Naive thymus-derived CD8-positive, alpha-beta T cell (primary cell): ENCODE data around the gene ZBTB14. TPM values are rescaled to one million over a fixed set of nuclear protein-coding genes. Genes with fewer than 3 reads are reported as not detected.

ENCODE experiments used
- ATAC-seq, 2 donors: fragments of 150-1000 bp; cut with Tn5 transposase in 1 of 2; sonication (Bioruptor Pico), chemical (Tn5 transposase) in 1 of 2; 1 replicate in 1 of 2; 2 replicates in 1 of 2; pipeline ENCODE4 v1.10.0; 2021; ENCODE audit warnings: mild to moderate bottlenecking in 2 of 2, moderate library complexity in 2 of 2
- POLR2A ChIA-PET: fragments of 350-600 bp; sonication (Branson Sonifier 250); formaldehyde crosslinking; loops from one replicate; lab custom pipeline; 2021; ENCODE audit warnings: antibody characterized with exemption; lab: Charles Lee
- DNase-seq, 10 donors: peaks; one replicate each; pipeline versions ENCODE4 v3.0.0 to v3.0.0-alpha.2; 2020 to 2022
- H3K27ac Mint-ChIP-seq, 10 donors: one replicate each; pipeline ENCODE4 v1.8.0; 2020 to 2022; ENCODE audit warnings: mild to moderate bottlenecking in 10 of 10, mixed read lengths in 10 of 10, moderate library complexity in 4 of 10, inconsistent platforms in 1 of 10
- H3K27me3 Mint-ChIP-seq, 5 donors: one replicate each; pipeline ENCODE4 v1.8.0; 2021 to 2022; ENCODE audit warnings: mixed read lengths in 5 of 5
- H3K36me3 Mint-ChIP-seq, 3 donors: one replicate each; pipeline ENCODE4 v1.8.0; 2020 to 2022; ENCODE audit warnings: mixed read lengths in 3 of 3, mild to moderate bottlenecking in 2 of 3, inconsistent platforms in 1 of 3
- H3K4me1 Mint-ChIP-seq, 4 donors: one replicate each; pipeline ENCODE4 v1.8.0; 2021 to 2022; ENCODE audit warnings: mixed read lengths in 4 of 4
- H3K4me3 Mint-ChIP-seq, 10 donors: one replicate each; pipeline ENCODE4 v1.8.0; 2020 to 2022; ENCODE audit warnings: mild to moderate bottlenecking in 10 of 10, mixed read lengths in 10 of 10, moderate library complexity in 6 of 10, inconsistent platforms in 1 of 10
- H3K9me3 Mint-ChIP-seq, 9 donors: one replicate each; pipeline ENCODE4 v1.8.0; 2020 to 2022; ENCODE audit warnings: mixed read lengths in 9 of 9, mild to moderate bottlenecking in 3 of 9, inconsistent platforms in 1 of 9, moderate library complexity in 1 of 9
- polyA plus RNA-seq, 3 donors: library from polyadenylated mRNA; unstranded; fragments of 300-500 nt; fragmentation: Illumina TruSeq; gene quantifications; one replicate each; pipeline ENCODE4 v1.2.3, GENCODE V29; 2021
- total RNA-seq, 8 experiments: library from RNA in 2 of 8; stranded (reverse) in 2 of 8; gene quantifications; one replicate each; pipeline ENCODE4 v1.2.3 and lab custom pipeline; 2021 to 2026

The ZBTB14 gene, protein sequence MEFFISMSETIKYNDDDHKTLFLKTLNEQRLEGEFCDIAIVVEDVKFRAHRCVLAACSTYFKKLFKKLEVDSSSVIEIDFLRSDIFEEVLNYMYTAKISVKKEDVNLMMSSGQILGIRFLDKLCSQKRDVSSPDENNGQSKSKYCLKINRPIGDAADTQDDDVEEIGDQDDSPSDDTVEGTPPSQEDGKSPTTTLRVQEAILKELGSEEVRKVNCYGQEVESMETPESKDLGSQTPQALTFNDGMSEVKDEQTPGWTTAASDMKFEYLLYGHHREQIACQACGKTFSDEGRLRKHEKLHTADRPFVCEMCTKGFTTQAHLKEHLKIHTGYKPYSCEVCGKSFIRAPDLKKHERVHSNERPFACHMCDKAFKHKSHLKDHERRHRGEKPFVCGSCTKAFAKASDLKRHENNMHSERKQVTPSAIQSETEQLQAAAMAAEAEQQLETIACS
- total RNA-seq: 10 to 100 TPM; 42.7 to 48.7 TPM
- 10 to 100 TPM; 14.6 to 19.2 (median 18.4) TPM for polyA plus RNA-seq
- 31.7 to 97.2 (median 41.3) reads per million in 6 experiments for total RNA-seq (lab: John Stamatoyannopoulos, UW)

DNA sequence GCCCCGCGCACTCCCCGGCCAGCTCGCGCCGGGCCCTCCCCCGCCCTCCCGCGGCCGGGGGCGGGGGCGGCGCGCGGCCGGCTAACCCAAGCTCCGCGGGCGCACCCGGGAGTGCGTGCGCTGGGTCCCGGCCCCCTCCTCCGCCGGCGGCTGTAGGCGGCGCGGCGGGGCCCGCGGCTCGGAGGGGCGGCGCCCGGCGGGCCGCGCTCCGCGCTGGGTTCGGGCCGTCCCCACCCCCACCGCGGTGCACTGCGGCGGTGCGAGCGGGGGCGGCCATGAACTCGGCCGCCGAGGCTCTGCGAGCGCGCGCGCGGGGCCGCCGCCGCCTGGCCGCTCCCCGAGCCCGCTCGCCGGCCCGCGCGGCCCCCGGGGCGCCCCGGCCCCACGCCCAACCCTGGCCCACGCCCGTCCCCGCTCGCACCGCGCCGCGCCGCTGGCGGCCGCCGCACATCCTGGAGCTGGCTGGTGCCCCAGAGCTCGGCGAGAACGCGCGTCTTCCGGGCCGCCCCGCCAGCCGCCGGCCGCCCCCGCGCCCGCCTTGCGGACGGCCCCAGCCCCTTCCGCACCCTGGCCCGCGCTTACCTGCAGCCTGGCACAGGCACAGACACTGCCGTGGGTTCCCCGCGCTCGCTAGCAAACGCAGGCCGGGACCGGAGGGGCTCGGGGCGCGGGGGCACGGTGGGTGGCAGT is at the start of gene ZBTB14:
ZBTB14 (minus strand) TSS at position 496 of the 690 bp plus-strand sequence. CDS start 2,480 bp downstream, outside the sequence.
- H3K27ac Mint-ChIP-seq: peak within 1 kb of the TSS; percentile 96 to 99 (median 98)
- POLR2A ChIA-PET: interaction anchor here (0.9 to 6.1 kb wide), 23 partner anchors 10 to 1848 kb away, joined by 3 to 289 read pairs (median 5); no protein-coding TSS in a partner anchor
- DNase-seq (peak; percentile 54 to 84 (median 70)), ATAC-seq (peak; percentile 49 to 50)
- no peaks in the 10 kb centered on the region for H3K9me3 Mint-ChIP-seq
- peaks cover 12 to 20% (median 15%) of the 10 kb centered on the region in 3 donors for H3K36me3 Mint-ChIP-seq
- peaks cover 0 to 5% (median 0%) of the 10 kb centered on the region in 5 donors for H3K27me3 Mint-ChIP-seq
- H3K4me1 Mint-ChIP-seq: peaks cover 15 to 47% (median 41%) of the 10 kb centered on the region in 4 donors
- H3K4me3 Mint-ChIP-seq: peak within 1 kb of the TSS; percentile 92 to 97 (median 96)

DNA sequence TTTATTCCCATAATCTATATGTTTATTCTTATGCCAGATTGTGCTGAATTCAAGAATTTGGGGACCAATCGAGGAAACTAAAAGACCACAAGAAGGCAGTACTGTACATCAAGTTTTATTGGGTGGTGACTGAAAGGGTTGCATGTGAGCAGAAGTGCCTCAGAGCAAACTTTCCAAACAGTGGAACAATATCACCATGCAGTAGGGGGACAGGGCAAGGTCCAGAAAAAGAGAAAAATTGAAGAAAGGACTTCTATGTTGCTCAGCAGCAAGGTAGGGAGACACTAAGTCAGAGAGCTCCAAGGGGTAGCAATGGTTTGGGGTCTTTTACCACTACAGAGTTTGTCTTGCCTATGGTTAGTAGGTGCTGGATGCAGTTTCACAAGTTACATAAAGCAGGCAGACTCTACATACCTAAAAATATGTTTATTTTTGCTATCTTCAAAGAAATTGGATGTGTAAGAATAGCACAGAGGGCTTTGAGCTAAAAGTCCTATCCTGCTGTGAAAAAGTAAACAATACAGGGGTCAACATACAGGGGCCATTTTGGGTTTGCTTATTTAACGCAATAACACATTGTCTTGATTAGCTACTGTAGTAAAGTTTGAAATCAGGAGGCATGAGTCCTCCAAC is 43.8 kb upstream of the ZBTB14 start:
- no peak overlapping the region for H3K27ac Mint-ChIP-seq
- no peak overlapping the region for H3K4me3 Mint-ChIP-seq
- peaks cover 0 to 18% (median 8%) of the 10 kb centered on the region in 9 donors for H3K9me3 Mint-ChIP-seq
- H3K4me1 Mint-ChIP-seq: no peaks in the 10 kb centered on the region
- H3K27me3 Mint-ChIP-seq: peaks cover 0 to 7% (median 0%) of the 10 kb centered on the region in 5 donors
- peaks cover 2 to 26% (median 21%) of the 10 kb centered on the region in 3 donors for H3K36me3 Mint-ChIP-seq
- DNase-seq (no peak), ATAC-seq (no peak)
- POLR2A ChIA-PET: no interaction called here

DNA sequence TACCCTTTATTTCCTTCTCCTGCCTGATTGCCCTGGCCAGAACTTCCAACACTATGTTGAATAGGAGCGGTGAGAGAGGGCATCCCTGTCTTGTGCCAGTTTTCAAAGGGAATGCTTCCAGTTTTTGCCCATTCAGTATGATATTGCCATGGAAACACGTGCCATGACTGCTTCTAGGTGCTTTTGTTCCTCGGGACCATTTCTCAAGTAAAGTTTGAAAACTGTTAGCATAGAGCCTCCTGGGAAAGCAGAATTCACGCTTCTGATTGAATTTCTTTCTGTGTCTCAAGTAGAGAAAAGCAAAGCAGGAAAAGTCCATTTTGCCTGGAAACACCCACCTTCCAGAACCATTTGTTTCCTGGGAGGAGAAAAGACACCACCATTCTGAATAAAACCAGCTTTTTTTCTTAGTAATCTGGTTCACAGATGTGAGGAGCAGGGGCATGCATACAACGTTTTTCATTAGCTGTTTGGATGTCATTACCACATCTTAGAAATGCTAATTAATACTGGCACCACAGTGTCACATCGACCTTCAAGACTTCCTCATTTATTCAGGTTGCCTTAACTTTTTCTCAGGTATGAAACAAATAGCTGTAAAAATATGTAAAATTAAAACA is 39.0 kb upstream of the ZBTB14 start:
- H3K9me3 Mint-ChIP-seq: peaks cover 0 to 16% (median 8%) of the 10 kb centered on the region in 9 donors
- DNase-seq (no peak), ATAC-seq (no peak)
- H3K27ac Mint-ChIP-seq: no peak overlapping the region
- H3K36me3 Mint-ChIP-seq: peaks cover 2 to 15% (median 7%) of the 10 kb centered on the region in 3 donors
- no peaks in the 10 kb centered on the region for H3K27me3 Mint-ChIP-seq
- no peak overlapping the region for H3K4me3 Mint-ChIP-seq
- POLR2A ChIA-PET: no interaction called here
- no peaks in the 10 kb centered on the region for H3K4me1 Mint-ChIP-seq

DNA sequence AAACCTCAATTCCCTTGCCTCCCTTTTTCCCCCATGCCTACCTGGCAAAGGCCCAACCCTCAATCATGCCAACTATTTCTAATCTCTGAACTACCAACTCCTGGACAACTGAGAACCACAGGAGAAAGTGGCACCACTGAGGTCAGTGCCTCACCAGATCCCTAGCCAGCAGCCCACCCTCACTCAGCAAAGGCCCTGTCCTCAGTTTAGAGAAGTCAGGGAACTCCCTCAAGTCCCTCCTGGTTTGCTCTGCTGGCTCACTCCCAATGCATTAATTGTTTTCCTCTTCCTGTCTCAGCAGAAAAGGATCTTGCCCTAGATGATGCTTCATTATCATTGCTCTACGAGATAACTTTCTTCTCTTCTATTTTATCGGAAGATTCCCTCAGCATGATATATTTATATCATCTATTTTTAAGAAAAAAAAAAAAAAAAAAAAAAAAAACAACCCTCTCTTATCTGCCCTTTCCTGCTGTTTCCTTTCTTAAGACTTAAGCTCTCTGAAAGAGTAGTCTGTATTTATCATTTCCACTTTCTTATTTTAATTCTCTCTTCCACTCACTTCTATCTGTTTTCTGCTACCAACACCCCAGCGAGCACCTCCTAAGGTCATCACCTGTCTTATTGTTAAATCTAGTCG is 22.7 kb upstream of the ZBTB14 start:
- H3K4me1 Mint-ChIP-seq: no peaks in the 10 kb centered on the region

DNA sequence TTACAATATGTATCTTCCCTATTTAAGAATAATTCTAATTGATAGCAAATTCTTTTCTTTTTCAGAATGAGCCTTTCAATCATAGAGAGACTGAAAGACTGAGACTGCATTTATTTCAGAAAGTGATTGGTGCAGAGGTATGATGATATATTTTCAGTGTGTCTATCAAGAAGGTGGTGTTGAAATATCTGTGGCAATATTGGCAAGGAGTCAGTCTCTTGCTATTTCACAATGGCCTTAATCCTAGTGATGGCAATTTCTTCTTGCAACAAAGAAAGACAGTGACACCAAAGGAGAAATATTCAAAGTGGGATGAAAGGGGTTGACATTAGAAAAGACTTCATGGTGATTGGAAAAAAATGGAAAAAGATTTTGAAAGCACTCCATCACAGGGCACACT is 21.7 kb upstream of the ZBTB14 start:
- no peak overlapping the region for H3K4me3 Mint-ChIP-seq
- peaks cover 35 to 45% (median 38%) of the 10 kb centered on the region in 3 donors for H3K36me3 Mint-ChIP-seq
- no peak for DNase-seq
- no peak overlapping the region for H3K27ac Mint-ChIP-seq
- no peak for ATAC-seq
- peaks cover 0 to 6% (median 0%) of the 10 kb centered on the region in 4 donors for H3K4me1 Mint-ChIP-seq
- H3K9me3 Mint-ChIP-seq: peaks cover 0 to 6% (median 0%) of the 10 kb centered on the region in 9 donors
- H3K27me3 Mint-ChIP-seq: no peaks in the 10 kb centered on the region
- POLR2A ChIA-PET: no interaction called here

More for the DNA sequence above, 22.7 kb upstream of the ZBTB14 start:
- ATAC-seq (no peak), DNase-seq (no peak)
- peaks cover 44 to 52% (median 44%) of the 10 kb centered on the region in 3 donors for H3K36me3 Mint-ChIP-seq
- H3K9me3 Mint-ChIP-seq: peaks cover 0 to 13% (median 4%) of the 10 kb centered on the region in 9 donors
- POLR2A ChIA-PET: interaction anchor here (0.6 kb wide), 1 partner anchor 30 kb away, joined by 3 read pairs; no protein-coding TSS in a partner anchor
- no peak overlapping the region for H3K4me3 Mint-ChIP-seq
- H3K27me3 Mint-ChIP-seq: no peaks in the 10 kb centered on the region
- H3K27ac Mint-ChIP-seq: peak overlapping the region in 2 of 10 donors; percentile 17 to 33

DNA sequence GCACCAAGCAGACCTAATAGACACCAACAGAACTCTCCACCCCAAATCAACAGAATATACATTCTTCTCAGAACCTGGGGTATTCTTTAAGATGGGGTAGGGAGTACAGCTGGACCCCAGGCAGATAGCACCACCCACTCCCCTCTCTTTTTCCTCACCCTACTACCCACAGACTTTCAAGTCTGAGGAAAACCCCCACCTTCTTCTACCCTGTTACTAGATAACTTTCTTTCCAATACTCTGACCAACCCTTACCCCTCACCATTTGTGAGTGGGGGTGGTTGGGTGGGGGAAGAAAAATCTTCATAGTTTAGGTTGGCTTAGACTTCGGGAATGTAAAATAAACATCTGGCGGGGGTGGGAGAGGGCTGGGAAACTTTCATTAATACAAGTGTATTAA is 20.3 kb upstream of the ZBTB14 start:
- Mint-ChIP-seq H3K27ac (peak overlapping the region in 1 of 10 donors; percentile 25), H3K27me3 (no peaks in the 10 kb centered on the region), H3K4me3 (no peak overlapping the region), H3K9me3 (no peaks in the 10 kb centered on the region), H3K4me1 (peaks cover 8 to 13% (median 9%) of the 10 kb centered on the region in 4 donors), H3K36me3 (peaks cover 26 to 38% (median 31%) of the 10 kb centered on the region in 3 donors)
- POLR2A ChIA-PET: no interaction called here
- ATAC-seq (no peak), DNase-seq (no peak)

DNA sequence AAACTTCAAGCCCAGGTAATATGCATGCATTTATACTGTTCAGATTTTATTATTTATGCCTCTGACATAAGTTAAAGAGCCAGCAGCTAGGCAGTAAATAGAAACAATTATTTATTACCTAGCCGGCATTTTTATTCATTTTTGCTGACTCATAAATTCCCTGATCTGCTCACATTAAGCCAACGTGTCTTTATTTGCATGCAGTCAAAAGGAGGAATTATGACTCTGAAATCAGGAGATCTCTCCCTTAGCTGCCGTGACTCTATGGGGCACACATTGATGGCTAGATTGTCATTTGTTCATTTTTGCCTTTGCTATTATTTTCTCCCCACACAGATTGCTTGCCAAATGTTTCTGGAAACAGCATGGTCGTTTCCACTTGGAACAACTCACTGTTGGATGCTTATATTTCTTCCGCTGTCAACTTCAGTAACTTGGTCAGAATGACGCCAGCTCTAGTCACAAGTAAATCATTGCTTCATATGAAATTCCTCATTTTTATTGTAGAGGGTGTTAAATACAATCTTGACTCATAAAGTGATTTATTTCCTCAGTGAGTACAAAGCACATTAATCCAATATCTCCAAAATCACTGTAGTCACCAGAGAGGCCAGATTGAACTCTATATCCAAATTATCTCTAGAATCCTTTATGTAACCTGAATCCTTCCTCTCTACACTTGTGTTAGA is 15.9 kb upstream of the ZBTB14 start:
- ATAC-seq (no peak), DNase-seq (no peak)
- Mint-ChIP-seq H3K27me3 (no peaks in the 10 kb centered on the region), H3K9me3 (no peaks in the 10 kb centered on the region), H3K4me3 (peak overlapping the region in 6 of 10 donors; percentile 25 to 45 (median 32)), H3K4me1 (peaks cover 13 to 32% (median 28%) of the 10 kb centered on the region in 4 donors), H3K36me3 (peaks cover 0 to 4% (median 0%) of the 10 kb centered on the region in 3 donors), H3K27ac (peak overlapping the region in 4 of 10 donors; percentile 1 to 71 (median 27))
- POLR2A ChIA-PET: interaction anchor here (1.2 to 6.6 kb wide), 2 partner anchors 16 to 74 kb away, joined by 3 to 110 read pairs; partner anchors contain the start of gene ZBTB14

DNA sequence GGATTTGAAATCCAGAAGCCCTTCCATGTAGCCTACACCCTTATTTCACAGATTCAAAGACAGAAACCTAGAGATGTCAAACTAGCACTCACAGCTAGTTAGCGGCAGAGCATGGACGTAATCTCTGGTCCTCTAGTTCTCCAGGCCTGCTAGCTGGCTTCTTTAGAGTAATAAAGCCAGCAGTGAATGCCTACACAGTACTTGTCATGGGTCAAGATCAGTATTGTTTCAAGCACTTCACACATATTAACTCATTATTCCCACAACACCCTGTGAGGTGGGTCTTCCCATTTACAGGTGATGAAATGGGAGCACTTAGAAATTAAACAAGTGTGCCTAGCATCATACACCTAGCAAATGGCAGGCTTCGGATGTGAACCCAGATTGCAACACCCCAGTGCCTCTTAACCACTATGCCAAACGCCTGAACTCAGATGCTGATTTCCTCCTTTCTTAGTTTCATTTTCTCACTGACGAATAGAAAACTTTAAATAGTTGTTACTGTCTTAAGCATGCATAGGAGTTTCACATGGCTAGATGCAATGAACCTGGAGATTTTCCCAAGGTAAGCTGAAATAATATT is 14.5 kb upstream of the ZBTB14 start:
- POLR2A ChIA-PET: interaction anchor here (1.5 to 6.6 kb wide), 2 partner anchors 15 to 72 kb away, joined by 9 to 110 read pairs; partner anchors contain the start of gene ZBTB14
- DNase-seq: peak in 7 of 10 donors; percentile 19 to 65 (median 39)
- peak; percentile 96 to 98 for ATAC-seq
- Mint-ChIP-seq H3K4me1 (peaks cover 13 to 32% (median 28%) of the 10 kb centered on the region in 4 donors), H3K27ac (peak overlapping the region; percentile 80 to 95 (median 94)), H3K27me3 (no peaks in the 10 kb centered on the region), H3K36me3 (peaks cover 0 to 4% (median 0%) of the 10 kb centered on the region in 3 donors), H3K4me3 (peak overlapping the region; percentile 74 to 89 (median 86)), H3K9me3 (no peaks in the 10 kb centered on the region)

DNA sequence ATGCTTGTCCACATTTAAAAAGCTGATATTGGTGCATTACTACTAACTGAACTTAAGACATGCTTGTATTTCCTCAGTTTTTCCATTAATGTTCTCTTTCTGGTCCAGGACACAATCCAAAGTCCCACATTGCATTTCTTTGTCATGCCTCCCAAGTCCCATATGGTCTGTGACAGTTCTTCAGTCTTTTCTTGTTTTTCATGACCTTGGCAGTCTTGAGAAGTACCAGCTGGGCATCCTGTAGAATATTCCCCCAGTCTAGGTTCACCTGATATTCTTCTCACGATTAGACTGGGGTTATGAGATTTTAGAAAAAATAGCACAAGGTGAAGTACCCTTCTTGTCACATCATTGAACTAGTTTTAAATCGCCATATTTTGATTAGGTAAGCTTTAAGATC is 10.3 kb upstream of the ZBTB14 start:
- Mint-ChIP-seq H3K4me1 (peaks cover 5 to 20% (median 18%) of the 10 kb centered on the region in 4 donors), H3K27me3 (peaks cover 4 to 28% (median 10%) of the 10 kb centered on the region in 5 donors), H3K4me3 (no peak overlapping the region), H3K27ac (no peak overlapping the region), H3K9me3 (no peaks in the 10 kb centered on the region), H3K36me3 (no peaks in the 10 kb centered on the region)
- POLR2A ChIA-PET: interaction anchor here (0.6 to 4.3 kb wide), 2 partner anchors 11 to 1858 kb away, joined by 5 to 39 read pairs; partner anchors contain the start of gene ZBTB14
- DNase-seq (no peak), ATAC-seq (no peak)

DNA sequence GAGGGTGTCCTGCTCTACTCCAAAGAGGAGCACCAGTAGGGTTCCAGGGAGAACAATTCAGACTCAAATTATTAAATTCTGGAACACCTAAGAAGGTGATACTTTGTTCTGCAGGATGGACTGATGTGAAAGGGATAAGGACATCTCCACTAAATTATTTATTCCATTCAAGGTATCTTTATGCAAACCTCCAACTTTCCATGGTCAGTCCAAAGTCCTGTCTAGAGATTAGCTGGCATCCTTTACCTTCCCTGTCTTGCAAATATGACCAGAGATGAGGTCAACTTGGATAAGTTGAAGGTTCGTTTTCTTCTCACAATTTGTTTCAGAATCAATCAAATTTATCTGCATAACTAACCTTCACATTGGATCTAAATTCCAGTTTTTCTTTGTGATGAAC is 8.7 kb upstream of the ZBTB14 start:
- Mint-ChIP-seq H3K4me1 (peaks cover 0 to 5% (median 3%) of the 10 kb centered on the region in 4 donors), H3K36me3 (no peaks in the 10 kb centered on the region), H3K4me3 (no peak overlapping the region), H3K27me3 (peaks cover 4 to 28% (median 13%) of the 10 kb centered on the region in 5 donors), H3K9me3 (no peaks in the 10 kb centered on the region), H3K27ac (no peak overlapping the region)
- ATAC-seq (no peak), DNase-seq (no peak)
- POLR2A ChIA-PET: interaction anchor here (0.7 to 4.3 kb wide), 3 partner anchors 9 to 66 kb away, joined by 3 to 39 read pairs (median 5); partner anchors contain the start of gene ZBTB14
